ENCODE measurements around the gene FUOM. TPM values are rescaled to one million over a fixed set of nuclear protein-coding genes. Genes with fewer than 3 reads are reported as not detected.
"Not testable (repeated sequence)": the region's sequence is repeated elsewhere in the genome, so short reads cannot be mapped to it uniquely, and the experiment has no call there.

The FUOM gene
- total RNA-seq, 1 donor from 2014 or later: 8.2 TPM

GRCh38 chr10:133370030-133370786 lies 12.4 kb upstream of the FUOM start:
- peak; percentile 91 for DNase-seq (ENCODE audit: low read depth)

GRCh38 chr10:133368153-133368552 lies 10.3 kb upstream of the FUOM start:
- DNase-seq (ENCODE audit: low read depth): peak; percentile 63

- not testable (repeated sequence) for DNase-seq (ENCODE audit: low read depth)
These were observed 9.6 kb upstream of the FUOM start for GRCh38 chr10:133367461-133367860.

GRCh38 chr10:133366751-133367150 lies 8.9 kb upstream of the FUOM start:
- DNase-seq (ENCODE audit: low read depth): no peak

- no peak for DNase-seq (ENCODE audit: low read depth)
These were observed 8.3 kb upstream of the FUOM start for GRCh38 chr10:133366130-133366478.

GRCh38 chr10:133365461-133366129 lies 7.8 kb upstream of the FUOM start:
- DNase-seq (ENCODE audit: low read depth): no peak

DNA sequence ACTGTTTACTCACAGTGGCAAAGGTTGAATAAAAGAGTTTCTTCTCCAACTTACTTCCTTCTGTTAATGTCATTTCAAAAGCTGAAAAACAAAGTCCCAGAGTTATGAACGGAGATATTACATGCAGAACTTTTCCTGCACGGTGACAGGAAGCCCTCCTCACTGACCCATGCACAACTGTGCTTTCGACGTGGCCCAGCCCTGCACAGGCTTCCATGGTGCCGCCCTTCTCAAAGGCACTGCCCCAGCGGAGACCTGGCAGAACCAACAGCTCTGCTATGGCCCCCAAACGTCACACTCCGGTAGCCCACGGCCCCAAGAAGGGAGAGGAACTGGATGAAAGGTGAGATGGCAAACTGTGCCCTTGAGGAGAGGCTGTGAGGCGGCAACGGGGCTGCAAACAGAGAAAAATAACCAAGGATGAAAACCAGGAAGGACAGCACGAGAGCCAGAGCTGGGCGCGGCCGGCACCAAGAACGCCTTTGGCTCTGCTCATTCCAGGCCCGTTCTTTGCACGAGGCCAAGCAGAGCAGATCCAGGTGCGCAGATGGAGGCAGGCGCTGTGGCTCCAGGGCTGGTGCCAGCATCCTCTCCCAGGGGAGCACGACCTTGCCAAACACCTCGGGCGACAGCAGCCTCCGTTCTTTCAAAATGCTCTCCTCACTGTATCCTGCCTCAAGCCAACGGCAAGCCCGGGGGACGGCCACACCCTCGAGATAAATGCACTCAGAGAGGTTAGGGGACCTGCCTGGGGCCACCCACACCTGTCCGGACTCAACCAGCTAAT lies 7.0 kb upstream of the FUOM start:
- DNase-seq (ENCODE audit: low read depth): no peak

GRCh38 chr10:133362846-133363245 lies 5.0 kb upstream of the FUOM start:
- DNase-seq (ENCODE audit: low read depth): no peak

DNA sequence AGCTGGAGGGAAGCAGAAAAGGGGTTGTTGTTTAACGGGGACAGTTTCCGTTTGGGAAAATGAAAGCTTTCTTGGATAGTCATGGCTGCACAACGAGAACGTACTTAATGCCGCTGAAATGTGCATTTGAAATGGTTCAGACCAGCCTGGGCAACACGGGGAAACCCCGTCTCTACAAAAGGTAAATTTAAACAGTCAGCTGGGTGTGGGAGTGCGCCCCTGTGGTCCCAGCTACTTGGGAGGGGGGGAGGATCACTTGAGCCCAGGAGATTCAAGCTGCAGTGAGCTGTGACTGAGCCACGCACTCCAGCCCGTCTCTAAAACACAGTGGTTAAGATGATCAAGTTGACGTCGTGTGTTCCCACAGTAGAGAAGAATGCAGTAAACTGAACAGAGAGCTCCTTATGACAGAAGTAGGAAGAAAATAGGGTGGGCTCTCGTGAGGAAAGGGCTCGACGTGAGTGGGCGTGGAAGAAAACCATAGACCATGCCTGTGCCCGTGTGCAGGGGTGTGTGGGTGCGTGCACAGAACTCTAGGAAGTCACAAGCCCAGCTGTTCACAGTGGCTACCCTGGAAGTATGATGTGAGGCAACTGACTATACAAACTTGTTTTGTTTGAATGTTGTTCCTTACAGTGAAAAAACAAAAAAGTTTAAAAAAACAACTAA lies 4.1 kb upstream of the FUOM start:
- no peak for DNase-seq (ENCODE audit: low read depth)

DNA sequence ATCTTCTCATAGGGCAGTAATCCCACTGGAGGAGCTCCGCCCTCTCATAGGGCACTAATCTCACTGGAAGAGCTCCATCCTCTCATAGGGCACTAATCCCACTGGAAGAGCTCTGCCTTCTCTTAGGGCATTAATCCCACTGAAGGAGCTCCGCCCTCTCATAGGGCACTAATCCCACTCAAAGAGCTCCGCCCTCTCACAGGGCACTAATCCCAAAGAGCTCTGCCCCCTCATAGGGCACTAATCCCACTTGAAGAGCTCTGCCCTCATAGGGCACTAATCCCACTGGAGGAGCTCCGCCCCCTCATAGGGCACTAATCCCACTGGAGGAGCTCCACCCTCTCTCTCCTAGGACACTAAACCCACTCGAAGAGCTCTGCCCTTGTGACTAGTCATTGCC lies 3.4 kb upstream of the FUOM start:
- no peak for DNase-seq (ENCODE audit: low read depth)

GRCh38 chr10:133359972-133360610 lies 2.3 kb upstream of the FUOM start:
- DNase-seq (ENCODE audit: low read depth): no peak

DNA sequence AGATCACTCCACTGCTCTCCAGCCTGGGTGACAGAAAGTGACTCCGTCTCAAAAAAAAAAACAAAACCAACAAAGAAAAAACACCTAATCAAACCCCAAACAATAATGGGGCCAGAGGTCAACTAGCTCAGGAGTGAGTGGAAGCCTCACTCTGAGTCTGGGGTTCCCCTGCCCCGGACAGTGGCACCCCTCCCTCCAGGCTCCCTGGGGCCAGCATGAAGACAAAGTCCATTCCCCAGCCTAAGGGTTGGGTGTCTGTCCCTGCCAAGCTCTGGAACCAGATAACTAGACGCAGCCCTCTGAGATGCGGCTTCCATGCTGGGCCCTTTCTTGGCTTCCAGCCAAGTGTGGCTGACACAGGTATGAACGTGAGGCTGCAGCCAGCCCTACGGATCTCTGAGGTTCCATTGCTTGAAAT lies 1.7 kb upstream of the FUOM start:
- no peak for DNase-seq (ENCODE audit: low read depth)

- DNase-seq (ENCODE audit: low read depth): no peak
These were observed 1.1 kb upstream of the FUOM start for GRCh38 chr10:133358925-133359310.

GRCh38 chr10:133358162-133358924 lies 524 bp upstream of the FUOM start:
- DNase-seq (ENCODE audit: low read depth): no peak

- DNase-seq (ENCODE audit: low read depth): no peak
These were observed 1.1 kb downstream of the FUOM start for GRCh38 chr10:133356549-133357284.

DNA sequence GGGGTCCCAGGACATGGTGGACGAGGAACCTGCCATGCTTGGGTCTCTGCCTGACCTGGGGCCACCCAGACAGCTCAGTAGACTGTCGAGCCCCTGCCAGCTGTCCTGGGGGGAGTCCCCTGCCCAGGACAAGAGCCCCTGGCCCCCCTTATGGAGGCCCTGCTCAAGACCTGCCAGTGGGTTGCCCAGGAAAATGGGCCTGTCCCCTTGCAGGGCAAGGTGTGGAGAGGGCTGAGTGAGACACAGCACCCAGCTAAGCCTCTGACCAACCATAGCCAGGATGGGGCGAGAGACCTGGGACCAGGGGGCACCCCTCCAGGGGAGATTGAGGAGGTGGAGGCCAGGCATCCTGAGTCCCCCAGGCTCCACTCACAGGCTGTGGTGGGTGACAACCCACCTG lies 1.8 kb downstream of the FUOM start:
- no peak for DNase-seq (ENCODE audit: low read depth)

DNA sequence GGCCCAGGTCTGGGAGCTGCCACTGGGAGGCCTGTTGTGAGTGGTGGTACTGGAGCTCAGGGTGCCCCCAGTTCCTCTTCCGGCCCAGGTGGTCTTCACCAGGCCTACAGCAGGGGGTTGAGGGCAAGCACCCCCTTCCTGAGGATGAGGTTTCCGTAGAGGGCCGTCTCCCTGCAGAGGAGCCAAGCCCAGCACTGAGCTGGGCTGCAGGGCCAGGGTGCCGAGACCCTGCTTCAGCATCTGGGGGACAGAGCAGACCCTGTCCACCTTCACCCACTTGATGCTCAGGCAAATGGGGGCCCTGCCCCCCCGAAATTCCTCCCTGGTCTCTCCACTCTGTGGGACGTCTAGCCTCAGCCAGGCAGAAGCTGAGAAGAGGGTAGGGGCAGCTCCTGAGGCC lies 2.6 kb downstream of the FUOM start:
- no peak for DNase-seq (ENCODE audit: low read depth)

- no peak for DNase-seq (ENCODE audit: low read depth)
These were observed 3.1 kb downstream of the FUOM start for GRCh38 chr10:133354672-133355240.

DNA sequence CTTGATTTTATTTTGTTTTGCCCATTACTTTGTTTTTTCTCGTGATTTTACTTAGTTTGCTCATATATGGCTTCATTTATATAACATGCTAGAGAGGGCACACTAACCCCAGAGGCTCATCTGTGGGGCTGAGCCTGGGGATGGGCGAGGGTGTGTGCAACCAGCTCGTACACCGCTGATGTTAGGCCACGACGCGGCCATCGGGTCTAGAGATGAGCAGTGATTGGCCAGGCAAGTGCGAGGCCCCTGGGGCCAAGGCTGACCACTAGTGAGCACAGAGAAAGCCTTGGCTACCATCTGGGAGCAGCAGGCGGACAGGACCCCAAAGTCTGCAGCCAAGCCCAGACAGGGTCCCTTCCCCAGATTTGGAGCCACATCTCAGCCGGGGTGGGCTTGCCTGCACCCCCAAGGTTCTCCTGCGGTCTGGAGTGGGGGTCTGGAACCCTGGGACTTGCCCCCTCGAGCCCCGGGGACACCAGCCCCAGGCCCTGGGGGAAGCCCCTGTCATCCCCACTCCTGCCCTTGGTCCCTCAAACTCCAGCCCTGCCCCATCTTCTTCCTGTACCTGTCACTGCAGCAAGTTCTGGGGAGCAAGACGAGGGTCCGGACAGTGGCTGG lies 3.7 kb downstream of the FUOM start:
- no peak for DNase-seq (ENCODE audit: low read depth)
